Superior temporal gyrus (tissue), 1 donor: ENCODE data around the gene PCDH9.

Source experiments
- DNase-seq: peaks from one replicate; pipeline ENCODE4 v3.0.0-alpha.2; 2016; ENCODE audit errors: extremely low spot score

Gene PCDH9

DNA sequence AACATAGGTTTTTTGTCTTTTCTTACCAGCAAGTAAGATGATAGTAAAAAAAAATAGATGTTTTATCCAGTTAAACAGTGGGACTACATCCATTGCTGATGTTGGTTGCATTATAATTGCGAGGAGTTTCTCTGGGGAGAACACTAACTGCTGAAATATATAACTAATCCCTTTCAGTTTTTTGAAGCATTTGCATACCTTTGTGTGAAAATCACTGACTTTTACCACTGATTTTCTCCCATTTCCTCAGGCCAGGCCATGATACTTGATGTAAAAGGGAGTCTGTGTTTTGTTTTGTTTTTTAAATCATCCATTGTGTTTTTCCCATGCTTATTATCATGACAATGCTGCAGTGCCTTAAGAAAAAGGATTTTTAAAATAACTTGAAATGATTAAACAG lies 699.5 kb downstream of the PCDH9 start:
- DNase-seq: no peak

DNA sequence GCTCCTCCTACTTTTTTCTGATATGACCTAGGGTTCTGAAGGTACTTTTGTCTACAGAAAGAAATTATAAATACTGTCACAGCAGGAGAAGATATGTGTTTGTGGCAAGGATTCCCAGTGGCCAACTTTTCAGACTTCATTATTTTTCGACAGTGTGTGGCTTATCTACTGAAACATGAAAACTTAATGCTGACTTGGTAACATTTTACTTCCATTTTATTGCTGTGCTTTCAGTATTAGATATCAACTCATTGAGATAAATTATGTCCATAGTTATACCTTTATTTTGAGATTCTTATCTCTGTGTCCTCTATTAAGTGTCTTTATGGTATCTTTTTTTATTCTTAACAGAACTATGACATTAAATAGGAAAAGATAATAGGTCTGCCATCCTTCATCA lies 700.0 kb downstream of the PCDH9 start:
- no peak for DNase-seq

- no peak for DNase-seq
Measured at GRCh38 chr13:66528944-66529576, 701.1 kb downstream of the PCDH9 start.

- no peak for DNase-seq
Measured at GRCh38 chr13:66528180-66528579, 702.0 kb downstream of the PCDH9 start.

DNA sequence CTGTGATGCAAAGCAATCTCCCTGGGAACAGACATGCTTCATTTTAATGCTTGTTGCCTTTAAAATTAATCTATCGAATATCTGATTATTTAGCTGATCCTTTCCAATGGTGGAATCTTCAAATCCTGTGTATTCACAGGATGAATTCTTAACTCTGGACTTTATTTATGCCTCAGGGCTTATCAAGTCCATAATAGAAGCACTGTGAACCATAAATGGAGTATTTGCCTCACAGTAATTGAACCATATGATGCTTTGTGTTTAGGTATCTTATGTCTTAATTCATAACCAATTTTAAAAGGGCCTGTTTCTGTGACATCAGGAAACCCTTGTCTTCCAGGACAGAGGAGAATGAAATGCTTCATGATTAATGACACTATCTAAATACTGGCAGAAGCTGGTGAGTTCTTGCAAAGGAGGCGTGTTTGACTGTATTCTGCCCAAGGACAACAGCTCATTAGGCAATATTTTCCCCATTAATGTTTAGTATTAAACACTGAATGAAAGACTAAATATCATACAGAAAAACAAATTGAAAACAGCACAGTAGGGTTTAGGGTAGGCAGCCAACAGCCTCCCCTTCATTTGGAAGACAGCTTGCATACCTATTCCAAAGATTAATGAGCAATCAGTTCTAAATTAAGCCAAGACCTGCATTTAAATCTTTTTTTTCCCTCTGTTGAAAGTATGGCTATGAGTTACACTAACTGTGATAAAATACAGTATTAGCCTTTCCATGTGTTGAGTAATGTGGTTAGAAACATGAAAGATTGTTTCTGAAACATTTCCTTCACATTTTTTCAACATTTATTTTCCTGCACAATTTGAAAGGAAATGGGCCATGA lies 709.4 kb downstream of the PCDH9 start:
- no peak for DNase-seq

DNA sequence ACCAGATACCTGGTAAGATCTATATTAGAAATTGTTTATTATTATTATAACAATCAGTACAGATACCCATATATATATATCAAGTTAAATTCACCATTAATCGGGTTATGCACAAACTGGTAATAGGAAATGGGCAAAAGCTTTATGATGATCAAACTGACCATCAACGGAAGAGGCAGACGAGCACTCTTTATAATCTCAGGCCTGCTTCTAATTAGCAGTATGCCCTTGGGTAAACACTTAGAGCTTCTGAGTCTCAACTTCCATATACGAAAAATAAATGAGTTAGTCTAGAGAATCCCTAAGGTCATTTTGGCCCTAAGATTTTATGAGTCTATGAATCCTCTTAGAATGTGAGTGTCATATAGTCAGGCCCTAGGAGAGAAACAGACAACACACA lies 710.9 kb downstream of the PCDH9 start:
- no peak for DNase-seq

DNA sequence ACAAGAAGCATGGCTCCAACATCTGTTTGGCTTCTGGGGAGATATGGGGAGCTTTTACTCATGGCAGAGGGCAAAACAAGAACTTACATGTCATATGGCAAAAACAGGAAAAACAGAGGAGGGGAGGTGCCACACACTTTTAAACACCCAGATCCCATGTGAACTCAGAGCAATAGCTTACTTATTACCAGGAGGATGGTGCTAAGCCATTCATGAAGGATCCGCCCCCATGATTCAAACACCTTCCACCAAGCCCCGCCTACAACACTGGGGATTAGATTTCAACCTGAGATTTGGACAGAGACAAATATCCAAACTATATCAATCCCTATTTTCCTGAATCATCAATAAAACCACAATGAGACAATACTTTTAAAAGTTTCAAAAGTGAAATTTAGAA lies 712.1 kb downstream of the PCDH9 start:
- no peak for DNase-seq

DNA sequence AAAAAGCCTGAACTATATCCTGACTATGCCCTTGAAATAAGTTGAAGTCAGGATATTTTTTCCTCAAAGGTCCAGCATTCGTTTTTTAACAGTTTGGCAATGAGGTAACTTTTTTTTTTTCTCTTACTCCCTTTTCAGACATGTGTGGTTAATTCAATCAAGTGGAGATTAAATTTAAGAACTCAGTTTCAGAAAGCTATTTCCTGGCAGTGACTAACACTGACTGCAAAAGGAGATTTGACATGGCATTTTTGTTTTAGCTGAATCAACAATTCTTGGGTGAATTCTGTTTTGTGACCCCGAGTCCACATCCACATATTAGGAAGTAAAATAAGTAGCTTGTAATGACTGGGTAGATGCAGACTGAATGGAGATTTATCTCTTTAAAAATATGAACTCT lies 716.4 kb downstream of the PCDH9 start:
- DNase-seq: no peak

DNA sequence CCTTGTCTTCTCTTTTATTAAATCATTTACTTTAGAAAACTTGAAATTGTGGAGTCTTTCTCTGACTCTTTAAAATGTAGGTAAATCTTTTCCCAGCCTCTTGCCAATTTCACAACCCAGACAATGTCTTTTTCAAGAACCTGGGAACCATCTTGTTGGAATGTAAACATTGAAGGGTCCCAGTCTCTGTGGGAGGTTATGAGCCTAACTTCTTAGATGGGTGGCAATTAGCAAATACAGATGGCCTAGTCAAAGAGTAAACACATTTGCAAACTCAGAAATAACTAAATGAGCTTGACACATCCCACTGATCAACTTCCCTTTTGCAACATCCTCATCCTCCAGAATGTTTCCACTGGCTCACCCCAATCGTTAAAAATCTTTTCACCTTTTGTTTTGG lies 721.0 kb downstream of the PCDH9 start:
- no peak for DNase-seq

DNA sequence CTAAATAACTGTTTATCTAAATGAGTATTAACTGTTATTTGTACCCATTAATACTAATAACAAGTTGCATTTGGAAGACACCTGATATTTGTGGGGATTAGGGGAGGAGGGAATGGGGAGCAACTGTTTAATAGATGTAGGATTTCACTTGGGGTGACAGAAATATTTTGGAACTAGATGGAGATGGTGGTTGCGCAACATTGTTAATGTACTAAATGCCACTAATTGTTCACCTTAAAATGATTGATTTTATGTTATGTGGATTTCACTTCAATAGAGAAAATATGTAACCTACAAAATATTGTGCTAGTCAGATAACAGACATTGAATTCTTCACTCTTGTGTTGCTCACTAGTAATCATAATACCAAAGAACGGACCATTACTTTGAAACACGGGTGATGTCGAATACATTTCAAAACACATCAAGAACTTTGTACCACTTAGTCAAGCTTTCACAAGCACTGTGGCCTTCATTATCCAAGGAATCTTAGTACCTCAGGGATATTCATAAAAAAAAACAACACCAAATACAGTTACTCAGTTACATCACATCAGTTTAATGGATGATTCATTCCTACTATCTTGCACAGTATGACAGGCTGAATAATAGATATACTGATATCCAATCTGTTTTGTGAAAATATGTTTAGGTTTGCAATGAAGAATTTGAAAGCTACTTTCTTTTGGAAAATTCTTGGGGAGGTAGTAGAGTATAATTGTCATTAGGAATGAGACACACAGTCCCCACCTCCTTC lies 721.8 kb downstream of the PCDH9 start:
- DNase-seq: no peak

GRCh38 chr13:66506979-66507378 lies 723.2 kb downstream of the PCDH9 start:
- DNase-seq: no peak

- no peak for DNase-seq
Measured at GRCh38 chr13:66506051-66506777, 723.9 kb downstream of the PCDH9 start.

DNA sequence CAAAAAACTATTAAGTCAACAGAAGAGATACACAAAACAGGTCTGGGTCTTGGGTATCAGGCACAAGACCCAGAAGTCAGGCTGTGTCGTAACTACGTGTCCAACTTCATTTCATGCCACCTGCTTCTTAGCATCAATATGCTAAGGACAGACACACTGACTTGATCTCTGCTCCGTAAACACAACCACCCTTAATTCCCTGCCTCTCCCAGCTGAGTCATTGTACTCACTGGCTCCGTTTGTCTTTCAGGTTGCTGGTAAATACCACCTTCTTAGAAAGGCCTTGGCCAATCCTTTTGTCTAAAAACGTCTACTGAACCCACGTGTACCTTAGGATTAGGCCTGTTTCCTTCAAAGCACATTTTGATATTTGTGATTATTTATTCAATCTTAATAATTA lies 726.2 kb downstream of the PCDH9 start:
- no peak for DNase-seq

DNA sequence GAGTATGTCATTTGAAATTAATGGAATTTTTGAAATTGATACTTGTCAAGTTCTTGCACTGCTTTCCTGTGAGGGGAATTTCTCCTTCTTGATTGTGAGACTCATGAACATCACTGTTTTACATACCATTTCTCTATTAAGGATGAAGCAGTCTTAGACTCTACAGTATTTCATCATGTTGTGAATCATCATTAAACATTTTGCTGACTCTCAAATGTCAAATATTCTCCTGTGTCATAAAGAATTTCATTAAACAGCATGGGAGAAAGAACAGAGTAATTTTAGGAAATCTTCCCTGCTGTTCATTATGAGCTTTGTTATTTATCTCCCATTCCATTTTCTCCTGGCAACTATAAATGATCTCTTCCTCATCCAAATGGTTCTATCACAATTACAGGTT lies 729.0 kb downstream of the PCDH9 start:
- no peak for DNase-seq

GRCh38 chr13:66492479-66492878 lies 737.7 kb downstream of the PCDH9 start:
- DNase-seq: no peak

DNA sequence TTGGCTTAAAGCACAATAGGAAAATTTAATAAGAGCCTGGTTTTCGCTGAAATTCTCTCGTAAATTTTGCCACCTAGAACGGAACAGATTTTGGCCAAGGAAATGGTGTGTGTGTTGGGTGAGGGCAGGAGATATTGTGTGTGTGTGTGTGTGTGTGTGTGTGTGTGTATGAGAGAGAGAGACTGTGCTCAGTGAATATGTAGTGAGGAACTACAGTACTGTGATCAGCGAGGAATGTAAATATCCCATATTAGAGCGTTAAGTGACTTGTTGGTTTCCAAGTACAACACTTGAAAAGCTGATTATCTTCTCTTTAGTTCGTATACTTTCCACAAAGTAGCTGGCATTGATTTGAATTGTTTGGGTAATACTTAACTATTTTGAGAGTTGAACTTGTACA lies 738.9 kb downstream of the PCDH9 start:
- DNase-seq: no peak

DNA sequence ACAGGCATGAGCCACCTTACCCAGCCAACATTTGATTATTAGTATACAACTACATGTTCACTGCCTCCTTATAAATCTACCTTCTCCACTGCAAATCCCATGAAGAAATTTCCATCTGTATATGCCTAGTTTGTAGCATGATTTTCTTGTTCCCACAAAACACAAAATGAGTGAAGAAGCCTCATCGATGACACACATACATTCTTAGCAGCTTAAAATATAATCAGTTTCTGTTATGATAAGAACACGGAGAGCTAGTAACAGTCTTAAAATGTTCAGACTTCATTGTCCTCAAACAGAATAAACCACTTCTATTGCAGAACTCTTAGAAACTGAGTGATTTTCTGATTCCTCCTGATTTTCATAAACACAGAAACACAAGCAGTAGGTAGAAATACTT lies 740.5 kb downstream of the PCDH9 start:
- DNase-seq: no peak

DNA sequence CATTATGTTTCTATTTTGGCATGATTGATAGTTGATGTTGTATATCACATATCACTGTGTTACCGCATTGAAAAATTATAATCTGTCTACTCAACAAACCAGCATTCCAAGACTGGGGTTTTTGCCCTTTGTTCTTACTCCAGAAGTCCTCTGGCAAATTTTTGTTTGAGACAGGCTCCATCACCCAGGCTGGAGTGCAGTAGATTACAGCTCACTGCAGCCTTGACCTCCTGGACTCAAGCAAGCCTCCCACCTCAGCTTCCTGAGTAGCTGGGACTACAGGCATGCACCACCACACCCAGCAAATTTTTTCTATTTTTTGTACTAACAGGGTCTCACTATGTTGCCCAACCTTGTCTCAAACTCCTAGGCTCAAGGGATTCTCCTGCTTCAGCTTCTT lies 741.0 kb downstream of the PCDH9 start:
- no peak for DNase-seq

- DNase-seq: no peak
Measured at GRCh38 chr13:66483712-66484111, 746.4 kb downstream of the PCDH9 start.

DNA sequence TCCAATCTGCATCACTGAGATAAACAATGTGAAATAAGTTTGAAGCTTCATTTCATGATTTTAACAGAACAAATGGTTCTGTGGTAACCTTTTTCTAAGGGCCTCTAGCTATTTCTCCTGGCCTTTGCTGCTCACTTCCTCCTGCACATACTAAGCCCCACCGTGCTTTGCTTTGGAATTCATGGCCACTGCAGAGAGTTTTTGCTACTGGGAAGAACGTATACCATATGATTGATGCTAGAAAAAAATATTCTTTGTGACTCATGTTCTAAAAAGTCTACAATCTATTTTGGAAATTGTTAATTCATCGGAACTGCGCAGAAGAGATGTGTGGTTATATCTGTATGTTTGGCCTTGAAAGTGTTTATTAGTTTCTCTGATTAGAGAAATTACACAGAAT lies 747.3 kb downstream of the PCDH9 start:
- no peak for DNase-seq

DNA sequence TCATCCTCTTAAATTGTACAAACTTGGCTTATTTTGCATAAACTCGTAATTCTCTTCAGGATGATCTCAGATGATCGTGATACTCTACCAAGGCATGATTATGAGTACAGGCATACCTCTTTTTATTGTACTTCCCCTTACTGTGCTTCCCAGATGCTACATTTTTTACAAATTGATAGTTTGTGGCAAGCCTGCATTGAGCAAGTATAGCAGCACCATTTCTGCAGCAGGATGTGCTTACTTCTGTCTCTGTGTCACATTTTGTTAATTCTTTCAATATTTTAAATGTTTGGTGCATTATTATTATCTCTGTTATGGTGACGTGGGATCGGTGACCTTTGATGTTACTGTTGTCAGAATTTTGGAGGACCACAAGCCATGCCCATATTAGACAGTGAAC lies 752.3 kb downstream of the PCDH9 start:
- DNase-seq: no peak

- DNase-seq: no peak
Measured at GRCh38 chr13:66475061-66475460, 755.1 kb downstream of the PCDH9 start.
